G401.6 (cell line): ENCODE measurements around the gene PAIP2.
"Not testable (repeated sequence)": the region's sequence is repeated elsewhere in the genome, so short reads cannot be mapped to it uniquely, and the experiment has no call there.

ENCODE experiments used
- FAIRE-seq: peaks from 2 replicates; lab custom pipeline; 2012; peaks lifted over from hg19 to GRCh38; lab: Jason Lieb, UNC

Gene PAIP2

DNA sequence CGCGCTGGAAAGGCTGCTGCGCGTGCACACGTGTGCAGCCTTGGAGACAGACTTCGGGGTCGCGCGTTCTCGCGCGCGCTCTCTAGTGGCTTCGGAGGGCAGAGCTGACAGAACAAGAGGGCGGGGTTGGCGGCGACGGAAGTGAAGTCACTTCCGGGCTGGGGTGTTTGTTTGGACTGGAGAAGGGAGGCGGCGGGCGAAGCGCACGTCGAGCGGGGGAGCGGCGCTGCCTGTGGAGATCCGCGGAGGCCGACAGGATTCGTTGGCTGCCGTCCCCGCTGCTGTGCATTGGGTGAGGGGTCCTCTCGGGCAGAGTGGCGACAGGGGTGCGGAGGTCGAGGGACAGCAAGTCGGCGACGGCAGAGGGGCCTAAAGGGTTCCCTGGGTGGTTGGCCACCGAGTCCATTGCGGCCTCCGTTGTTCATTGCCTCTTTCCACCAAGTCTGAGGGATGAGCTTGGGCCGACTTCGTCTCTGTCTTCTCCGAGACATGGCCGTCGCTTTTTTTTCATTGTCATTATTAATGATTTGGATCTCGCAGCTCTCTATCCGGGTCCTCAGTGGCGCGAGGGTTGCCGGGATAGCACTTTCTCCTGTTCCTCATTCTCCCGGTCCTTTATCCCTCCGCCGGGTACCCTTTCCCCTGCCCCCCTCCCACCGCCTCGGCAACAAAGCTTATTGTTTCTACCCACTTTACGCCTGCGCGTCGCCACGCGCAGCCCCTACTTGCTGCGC lies at the start of gene PAIP2:
TSS of gene PAIP2 (plus strand) at position 166 of the 734 bp plus-strand sequence. CDS start 21,931 bp downstream, outside the sequence.
- peak; percentile 98 for FAIRE-seq

GRCh38 chr5:139293202-139293506 lies 48.5 kb upstream of the PAIP2 start:
- FAIRE-seq: no peak

DNA sequence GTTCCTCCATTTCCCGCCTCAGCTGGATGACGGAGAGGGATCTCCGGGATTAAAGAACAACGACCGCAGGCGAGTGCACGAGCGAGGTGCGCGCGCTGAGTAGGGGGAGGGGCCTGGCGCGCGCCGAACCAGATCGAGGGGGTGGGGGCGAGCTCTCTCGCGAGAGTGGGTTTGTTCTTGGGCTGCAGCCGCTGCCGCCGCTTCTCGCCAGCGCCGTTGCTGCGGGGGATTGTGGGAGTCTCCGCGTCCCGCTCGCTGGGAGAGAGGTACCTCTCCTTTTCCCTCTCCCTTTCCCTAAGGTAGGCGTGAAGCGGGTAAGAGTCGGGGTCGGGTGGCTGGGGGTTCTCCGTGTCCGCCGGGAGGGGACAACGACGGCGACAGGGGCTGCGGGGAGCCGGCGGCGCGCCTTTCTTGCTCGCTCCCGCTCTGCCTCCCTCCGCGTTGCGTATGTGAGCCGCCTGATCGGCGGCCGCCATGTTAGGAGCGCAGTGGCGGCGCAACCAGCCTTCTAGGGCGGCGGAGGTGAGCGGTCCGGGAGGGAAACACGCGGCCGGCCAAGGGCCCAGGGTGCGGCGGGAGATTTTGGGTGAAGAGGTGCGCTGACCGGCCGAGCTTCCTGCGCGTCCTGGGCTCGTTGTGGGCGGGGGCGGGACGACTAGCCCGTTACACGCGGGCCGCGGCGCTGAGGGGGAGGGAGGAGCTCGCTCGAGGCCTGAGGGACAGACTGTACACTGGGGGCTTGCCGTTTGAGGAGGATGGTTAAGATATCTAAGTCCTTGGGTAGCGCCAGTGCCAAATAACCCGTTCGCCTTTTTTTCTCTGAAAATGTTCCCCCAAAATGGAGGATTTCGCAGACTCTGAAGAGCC lies 47.9 kb upstream of the PAIP2 start, which contains the start of gene MATR3:
TSS of gene MATR3 (plus strand) at position 234 of the 867 bp plus-strand sequence. CDS start 13,676 bp downstream, outside the sequence.
- FAIRE-seq: peak; percentile 96

GRCh38 chr5:139294374-139295165 lies 47.1 kb upstream of the PAIP2 start:
- no peak for FAIRE-seq

DNA sequence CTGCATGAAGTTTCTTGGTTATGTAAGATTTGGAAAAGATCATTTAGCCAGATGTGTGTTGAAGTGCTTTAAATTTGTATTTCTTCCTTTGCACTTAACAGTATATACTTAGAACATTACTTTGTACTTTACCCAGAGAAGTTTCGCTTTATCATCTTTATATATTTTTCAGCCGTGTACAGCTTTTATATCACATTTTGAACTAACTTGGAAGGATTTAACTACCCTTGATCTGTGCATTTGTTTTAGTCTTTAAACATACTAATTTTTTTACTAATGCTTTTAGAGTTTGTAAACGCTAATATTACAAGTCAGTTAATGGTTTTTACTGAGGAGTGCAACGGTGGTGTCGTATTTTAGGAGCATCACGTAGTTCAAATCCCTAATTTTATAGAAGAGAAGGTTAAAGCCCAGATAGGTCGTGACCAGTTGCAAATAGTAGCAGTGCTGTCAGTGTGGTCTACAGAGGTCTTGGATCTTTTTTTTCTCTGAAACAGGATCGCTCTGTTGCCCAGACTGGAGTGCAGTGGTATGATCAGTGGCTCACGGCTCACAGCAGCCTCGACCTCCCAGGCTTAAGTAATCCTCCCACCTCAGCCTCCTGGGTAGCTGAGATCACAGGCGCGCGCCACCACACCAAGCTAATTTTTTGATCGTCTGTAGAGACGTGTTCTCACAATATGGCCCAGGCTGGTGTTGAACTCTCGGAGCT lies 46.2 kb upstream of the PAIP2 start:
- no peak for FAIRE-seq

DNA sequence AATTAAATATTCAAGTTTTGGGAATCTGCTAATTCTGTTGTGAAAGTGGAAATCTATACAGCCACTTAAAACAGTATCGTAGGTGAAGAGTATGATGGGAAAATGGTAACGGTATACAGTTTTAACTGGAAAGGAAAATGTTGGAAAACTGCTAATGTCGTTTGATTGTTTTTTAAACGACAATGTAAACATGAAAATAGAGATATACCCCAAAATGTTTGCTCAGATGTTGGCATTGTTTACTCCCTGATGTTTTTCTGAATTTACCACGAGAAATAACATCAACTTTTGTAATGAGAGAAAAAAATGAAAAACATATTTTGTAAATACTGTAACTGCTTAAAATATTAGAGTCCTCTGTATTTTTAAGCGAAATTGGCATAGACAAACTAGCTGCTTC lies 45.5 kb upstream of the PAIP2 start:
- FAIRE-seq: no peak

GRCh38 chr5:139296862-139297326 lies 44.8 kb upstream of the PAIP2 start:
- FAIRE-seq: no peak

- FAIRE-seq: no peak
Observed at GRCh38 chr5:139297439-139298133, 44.1 kb upstream of the PAIP2 start.

- FAIRE-seq: no peak
Observed at GRCh38 chr5:139298242-139298641, 43.4 kb upstream of the PAIP2 start.

DNA sequence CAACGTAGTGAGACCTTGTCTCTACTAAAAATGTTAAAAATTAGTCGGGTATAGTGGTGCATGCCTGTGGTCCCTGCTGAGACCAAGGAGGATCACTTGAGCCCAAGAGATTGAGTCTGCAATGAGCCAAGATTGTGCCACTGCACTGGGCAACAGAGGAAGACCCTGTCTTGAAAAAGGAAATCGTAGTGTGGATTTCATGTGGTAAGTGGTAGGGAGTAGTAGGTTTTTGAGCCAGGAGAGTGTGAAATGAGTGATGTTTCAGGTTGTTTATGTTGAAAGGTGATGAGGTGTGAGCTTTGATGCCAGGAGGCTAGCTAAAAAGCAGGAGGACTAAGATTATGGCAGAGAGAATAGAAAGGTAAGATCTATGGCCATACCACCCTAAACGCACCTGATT lies 42.2 kb upstream of the PAIP2 start:
- FAIRE-seq: no peak

DNA sequence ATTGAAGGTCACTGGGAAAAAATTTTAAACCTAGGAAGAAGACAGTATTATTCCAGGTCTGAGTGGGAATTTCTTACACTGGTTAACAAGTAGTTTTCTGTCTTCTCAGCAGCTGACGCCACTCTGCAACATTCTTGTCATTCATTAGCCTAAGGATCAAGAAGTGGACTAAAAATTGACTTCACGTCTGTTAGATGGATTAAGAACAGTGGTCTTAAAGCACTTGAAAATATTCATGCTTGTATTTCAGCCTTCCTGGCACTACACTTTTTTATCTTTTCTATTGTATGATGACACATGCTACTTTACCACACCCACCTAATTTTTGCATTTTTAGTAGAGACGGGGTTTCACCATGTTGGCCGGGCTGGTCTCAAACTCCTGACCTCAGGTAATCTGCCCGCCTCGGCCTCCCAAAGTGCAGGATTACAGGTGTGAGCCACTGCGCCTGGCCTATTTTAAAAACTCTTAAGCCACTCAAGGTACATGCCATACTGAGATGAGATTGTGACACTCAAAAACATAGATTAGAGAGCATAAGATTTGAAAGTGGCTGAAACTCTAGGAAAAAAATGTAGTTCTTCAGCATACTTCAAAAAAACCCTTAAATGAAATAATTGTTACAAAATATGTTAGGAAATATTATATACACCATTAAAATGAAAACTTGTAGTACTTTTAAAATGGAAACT lies 39.7 kb upstream of the PAIP2 start:
- FAIRE-seq: no peak

GRCh38 chr5:139304391-139305324 lies 37.0 kb upstream of the PAIP2 start:
- peak; percentile 74 for FAIRE-seq

DNA sequence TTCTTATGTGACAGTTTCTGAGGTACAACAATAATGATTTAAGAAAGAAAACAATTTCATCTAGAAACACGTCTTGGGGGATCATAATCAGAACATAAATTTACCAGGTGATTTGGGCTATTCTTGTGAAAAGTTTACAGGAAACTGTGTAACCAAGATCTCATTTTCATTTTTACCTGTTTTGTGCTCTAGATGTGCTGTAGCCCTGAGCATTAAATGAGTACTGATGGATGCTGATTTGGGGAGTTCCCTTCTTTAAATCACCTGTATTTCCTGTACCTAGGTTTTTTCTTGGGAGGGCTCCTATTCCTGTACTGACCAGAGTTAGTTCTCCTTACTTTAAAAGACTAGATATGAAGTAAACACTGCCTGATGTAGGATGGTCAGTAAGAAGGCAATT lies 35.5 kb upstream of the PAIP2 start:
- FAIRE-seq: no peak

DNA sequence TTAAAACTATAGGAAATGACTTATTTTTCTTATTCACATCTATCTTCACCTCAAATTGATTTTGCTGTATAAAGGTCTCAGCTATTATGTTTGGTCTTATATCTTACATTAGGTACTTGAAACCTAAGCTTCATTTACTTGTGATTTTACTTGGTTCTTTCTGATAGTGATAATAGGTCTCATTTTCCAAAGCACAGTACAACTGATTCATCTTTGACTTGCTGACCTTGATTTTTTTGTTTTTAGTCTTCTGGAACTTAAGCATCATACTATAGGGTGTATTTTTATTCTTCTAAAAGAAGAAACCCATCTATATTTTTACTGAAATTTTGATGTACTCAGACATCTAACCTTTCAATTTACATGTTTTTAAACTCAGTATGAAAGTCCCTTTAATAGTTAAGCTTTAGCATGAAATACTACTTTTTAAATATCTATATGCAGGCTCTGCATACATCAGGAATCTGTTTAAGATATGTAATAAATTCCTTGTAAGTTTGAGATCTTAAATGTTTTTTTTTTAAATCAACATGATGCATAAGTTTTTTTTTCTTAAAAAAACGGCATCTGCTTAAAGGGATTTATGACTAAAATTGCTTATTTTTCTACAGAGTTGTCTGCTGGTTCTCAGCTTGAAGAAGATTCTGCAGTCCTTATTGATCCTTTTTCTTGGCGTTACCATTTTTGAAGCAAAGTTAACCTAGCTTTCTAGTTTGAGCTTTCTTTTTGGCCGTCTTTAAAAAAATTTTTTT lies 34.9 kb upstream of the PAIP2 start:
- peak; percentile 64 for FAIRE-seq

DNA sequence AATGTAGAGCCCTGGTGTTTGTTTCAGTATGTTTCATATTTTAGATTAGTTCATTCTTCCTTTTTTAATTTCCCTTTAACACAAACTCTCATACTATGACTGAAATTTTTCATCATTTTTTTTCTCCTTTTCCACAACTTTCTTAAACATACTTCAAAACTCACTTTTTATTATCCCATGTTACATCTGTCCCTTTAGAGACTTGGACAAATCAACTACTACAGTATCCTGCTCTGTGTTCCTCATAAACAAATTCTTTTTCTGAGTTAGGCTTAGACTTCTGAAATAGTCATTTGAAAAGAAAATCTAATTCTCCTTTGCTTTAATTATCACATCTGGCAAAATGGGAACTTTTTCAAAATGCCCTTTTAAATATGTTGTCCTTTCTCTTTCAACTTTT lies 32.9 kb upstream of the PAIP2 start:
- peak; percentile 60 for FAIRE-seq

GRCh38 chr5:139310715-139311186 lies 30.9 kb upstream of the PAIP2 start:
- FAIRE-seq: not testable (repeated sequence)

DNA sequence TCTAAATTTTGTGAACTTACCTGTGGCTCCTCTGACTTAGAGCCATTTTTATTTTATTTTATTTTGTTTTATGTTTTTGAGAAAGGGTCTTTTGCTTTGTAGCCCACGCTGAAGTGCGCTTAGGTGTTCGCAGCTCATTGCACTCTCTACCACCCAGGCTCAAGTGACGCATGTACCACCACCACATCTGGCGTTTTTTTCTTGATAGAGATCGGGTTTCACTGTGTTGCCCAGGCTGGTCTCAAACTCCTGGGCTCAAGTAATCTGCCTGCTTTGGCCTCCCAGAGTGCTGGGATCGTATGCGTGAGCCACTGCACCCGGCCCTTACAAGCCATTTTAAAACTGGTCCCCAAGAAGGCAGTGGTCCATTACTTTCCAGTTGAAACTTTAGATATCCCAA lies 29.6 kb upstream of the PAIP2 start:
- FAIRE-seq: no peak

GRCh38 chr5:139314276-139314675 lies 27.4 kb upstream of the PAIP2 start:
- no peak for FAIRE-seq
